ENCODE measurements around the gene LSP1. TPM values are rescaled to one million over a fixed set of nuclear protein-coding genes. Genes with fewer than 3 reads are reported as not detected.

The LSP1 gene
- polyA plus RNA-seq, 4 donors = 4.5 to 45.1 (median 22.3) TPM

DNA sequence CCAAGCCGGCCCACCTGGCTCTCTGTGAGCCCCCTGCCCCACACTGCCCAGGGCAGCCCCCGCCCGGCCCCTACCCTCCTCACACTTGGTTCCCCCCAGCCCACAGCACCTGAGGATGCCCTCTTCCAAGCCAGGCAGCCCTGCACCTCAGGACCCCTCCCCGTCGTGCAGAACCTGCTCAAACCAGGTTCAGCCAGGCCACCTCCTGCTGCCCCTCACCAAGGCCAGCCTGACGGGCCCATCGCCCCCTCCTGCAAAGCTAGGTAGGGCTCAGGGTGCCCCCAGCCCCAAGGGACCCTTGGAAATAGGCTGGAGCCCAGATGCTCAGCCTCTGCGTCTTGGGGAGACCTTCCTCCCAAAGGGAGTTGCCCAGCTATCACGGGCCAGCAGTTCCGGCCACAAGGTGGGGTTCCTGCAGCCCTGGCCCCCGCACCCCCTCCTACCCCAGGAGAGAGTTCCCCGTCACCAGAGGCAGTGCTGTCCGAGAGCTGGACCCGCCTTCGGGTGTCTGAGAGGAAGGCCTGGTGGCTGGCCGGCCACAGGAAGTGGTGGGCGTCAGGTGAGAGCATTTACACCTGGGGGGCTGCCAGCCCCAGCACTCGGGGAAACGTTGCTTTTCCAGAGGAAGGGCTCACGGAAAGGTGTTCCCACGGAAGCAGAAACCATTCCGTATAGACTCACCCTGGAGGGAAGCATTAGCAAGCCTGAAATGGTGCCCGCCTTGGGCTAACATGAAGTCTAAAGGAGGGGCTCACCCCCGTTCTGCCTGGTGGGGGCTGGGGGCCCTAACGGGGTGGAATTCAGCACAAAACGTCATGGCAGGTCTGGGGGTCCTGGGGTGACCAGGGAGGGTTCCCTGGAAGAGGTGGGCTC lies 21.3 kb upstream of the LSP1 start:
- FAIRE-seq (no peak), DNase-seq (no peak)
- WGBS, 3 donors = 39 to 68% (median 51%) methylated on average over 24 to 26 of the region's 26 CpGs
- Histone ChIP-seq H3K36me3 (ENCODE audit: control insufficient read depth in 3 of 3, insufficient read depth in 2 of 3, low read depth in 1 of 3, low read length in 3 of 3) (no peaks in the 10 kb centered on the region), H3K27ac (ENCODE audit: low read depth in 1 of 3, low read length in 2 of 3) (peak overlapping the region in 1 of 3 donors; percentile 40), H3K4me3 (ENCODE audit: low read depth in 1 of 3, low read length in 3 of 3) (no peak overlapping the region), H3K27me3 (ENCODE audit: control insufficient read depth in 3 of 3, insufficient read depth in 3 of 3, low read length in 3 of 3) (peaks cover 0 to 2% (median 0%) of the 10 kb centered on the region in 3 donors), H3K4me1 (ENCODE audit: control insufficient read depth in 3 of 3, insufficient read depth in 2 of 3, low read depth in 1 of 3, low read length in 2 of 3) (peaks cover 3 to 71% (median 19%) of the 10 kb centered on the region in 3 donors), H3K9me3 (ENCODE audit: control insufficient read depth in 2 of 2, insufficient read depth in 1 of 2, low read depth in 1 of 2, low read length in 1 of 2) (no peaks in the 10 kb centered on the region)

DNA sequence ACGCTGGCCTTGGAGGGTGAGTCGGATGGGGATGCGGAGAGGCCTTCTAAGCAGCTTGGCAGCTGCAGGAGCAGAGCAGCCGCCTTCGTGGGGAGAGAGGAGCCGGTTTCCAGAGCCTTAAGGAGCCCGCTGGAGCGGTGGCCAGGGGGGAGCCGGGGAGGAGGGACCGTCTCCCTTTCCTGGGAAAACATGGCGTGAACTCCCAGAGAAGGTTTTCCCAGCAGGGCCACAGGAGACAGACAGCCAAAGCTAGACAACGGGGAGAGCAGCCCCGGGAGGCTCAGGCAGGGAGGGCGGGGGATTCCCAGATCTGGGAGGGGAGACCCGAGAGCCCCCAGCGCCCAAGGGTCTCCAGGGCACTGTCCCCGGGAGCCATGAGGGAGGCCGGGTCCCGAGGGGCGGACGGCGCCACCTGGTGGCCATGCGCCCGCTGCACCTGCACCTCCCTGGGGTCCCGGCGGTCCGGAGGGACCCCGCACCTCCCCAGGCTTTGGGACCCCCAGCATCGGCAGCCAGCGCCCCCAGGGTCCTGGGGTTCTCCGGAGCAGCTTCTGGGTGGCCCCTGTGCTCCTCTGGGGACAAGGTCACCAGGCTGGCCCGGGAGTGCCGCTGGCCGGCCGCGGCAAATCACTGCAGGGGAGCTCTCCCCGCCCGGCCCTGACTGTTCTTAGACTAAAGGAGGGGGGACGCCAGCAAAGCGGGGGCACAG lies 20.5 kb upstream of the LSP1 start:
- WGBS, 3 donors = 12 to 23% (median 14%) methylated on average over 22 to 40 of the region's 40 CpGs
- no peak for FAIRE-seq

DNA sequence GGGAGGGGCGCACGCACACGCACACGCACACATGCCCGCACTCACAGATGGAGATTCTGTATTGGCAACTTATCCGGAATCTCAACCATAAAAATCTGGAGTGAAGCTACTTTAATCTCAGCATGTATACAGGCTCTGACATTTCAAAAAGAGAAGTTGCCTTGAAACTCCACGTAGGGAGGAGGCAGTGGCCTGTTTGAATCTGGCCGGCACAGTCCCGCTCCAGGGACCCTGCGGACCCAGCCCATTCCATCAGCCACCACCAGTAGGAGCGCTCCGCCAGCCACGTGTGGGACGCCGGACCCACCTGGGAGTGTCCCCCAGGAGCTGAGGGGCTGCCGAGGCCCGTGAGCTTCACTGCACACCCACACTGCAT lies 20.0 kb upstream of the LSP1 start:
- FAIRE-seq = no peak
- peaks cover 3 to 66% (median 19%) of the 10 kb centered on the region in 3 donors for H3K4me1 ChIP-seq (ENCODE audit: control insufficient read depth in 3 of 3, insufficient read depth in 2 of 3, low read depth in 1 of 3, low read length in 2 of 3)
- no peak overlapping the region for H3K4me3 ChIP-seq (ENCODE audit: low read depth in 1 of 3, low read length in 3 of 3)
- H3K9me3 ChIP-seq (ENCODE audit: control insufficient read depth in 2 of 2, insufficient read depth in 1 of 2, low read depth in 1 of 2, low read length in 1 of 2) = no peaks in the 10 kb centered on the region
- 49 to 60% (median 59%) methylated on average over 17 of the region's 17 CpGs for WGBS, 3 donors
- DNase-seq = no peak
- H3K27me3 ChIP-seq (ENCODE audit: control insufficient read depth in 3 of 3, insufficient read depth in 3 of 3, low read length in 3 of 3) = peaks cover 0 to 2% (median 0%) of the 10 kb centered on the region in 3 donors
- peak overlapping the region in 1 of 3 donors; percentile 100 for H3K27ac ChIP-seq (ENCODE audit: low read depth in 1 of 3, low read length in 2 of 3)
- H3K36me3 ChIP-seq (ENCODE audit: control insufficient read depth in 3 of 3, insufficient read depth in 2 of 3, low read depth in 1 of 3, low read length in 3 of 3) = no peaks in the 10 kb centered on the region

More for the DNA sequence above, 20.5 kb upstream of the LSP1 start:
- Histone ChIP-seq H3K27me3 (ENCODE audit: control insufficient read depth in 3 of 3, insufficient read depth in 3 of 3, low read length in 3 of 3) (peaks cover 0 to 2% (median 0%) of the 10 kb centered on the region in 3 donors), H3K4me3 (ENCODE audit: low read depth in 1 of 3, low read length in 3 of 3) (no peak overlapping the region), H3K4me1 (ENCODE audit: control insufficient read depth in 3 of 3, insufficient read depth in 2 of 3, low read depth in 1 of 3, low read length in 2 of 3) (peaks cover 3 to 63% (median 19%) of the 10 kb centered on the region in 3 donors), H3K27ac (ENCODE audit: low read depth in 1 of 3, low read length in 2 of 3) (no peak overlapping the region), H3K9me3 (ENCODE audit: control insufficient read depth in 2 of 2, insufficient read depth in 1 of 2, low read depth in 1 of 2, low read length in 1 of 2) (no peaks in the 10 kb centered on the region), H3K36me3 (ENCODE audit: control insufficient read depth in 3 of 3, insufficient read depth in 2 of 3, low read depth in 1 of 3, low read length in 3 of 3) (no peaks in the 10 kb centered on the region)
- DNase-seq = peak; percentile 54 to 77

DNA sequence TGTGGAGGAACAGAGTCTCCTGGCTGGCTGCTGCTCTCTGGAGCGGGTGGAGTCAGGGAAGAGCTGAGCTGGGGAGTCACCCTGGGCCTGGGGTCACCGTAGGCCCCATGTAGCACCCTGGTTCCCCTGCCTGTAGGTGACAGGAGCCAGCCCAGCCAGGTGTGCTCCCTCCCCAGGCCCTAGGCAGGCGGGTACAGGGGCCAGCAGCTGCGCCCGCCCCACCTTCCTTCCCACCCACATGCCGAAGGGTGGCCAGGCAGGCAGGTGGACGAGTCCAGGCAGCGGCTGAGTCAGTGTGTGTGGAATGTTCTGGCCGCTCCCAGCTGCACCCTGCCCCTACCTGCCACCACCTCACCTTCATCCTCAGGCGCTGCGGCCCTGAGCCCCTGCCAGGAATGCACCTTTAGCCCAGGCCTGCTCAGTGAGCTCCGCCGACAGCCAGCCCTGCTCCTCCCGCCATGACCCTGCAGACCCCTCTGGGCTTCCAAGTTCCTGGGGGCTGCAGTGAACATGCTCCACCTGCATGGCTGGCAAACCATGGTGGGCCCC lies 18.7 kb upstream of the LSP1 start:
- Histone ChIP-seq H3K4me3 (ENCODE audit: low read depth in 1 of 3, low read length in 3 of 3) (no peak overlapping the region), H3K9me3 (ENCODE audit: control insufficient read depth in 2 of 2, insufficient read depth in 1 of 2, low read depth in 1 of 2, low read length in 1 of 2) (no peaks in the 10 kb centered on the region), H3K27ac (ENCODE audit: low read depth in 1 of 3, low read length in 2 of 3) (peak overlapping the region; percentile 83 to 100 (median 90)), H3K36me3 (ENCODE audit: control insufficient read depth in 3 of 3, insufficient read depth in 2 of 3, low read depth in 1 of 3, low read length in 3 of 3) (no peaks in the 10 kb centered on the region), H3K4me1 (ENCODE audit: control insufficient read depth in 3 of 3, insufficient read depth in 2 of 3, low read depth in 1 of 3, low read length in 2 of 3) (peaks cover 3 to 67% (median 19%) of the 10 kb centered on the region in 3 donors), H3K27me3 (ENCODE audit: control insufficient read depth in 3 of 3, insufficient read depth in 3 of 3, low read length in 3 of 3) (no peaks in the 10 kb centered on the region)
- WGBS, 3 donors = 14 to 62% (median 29%) methylated on average over 12 to 14 of the region's 14 CpGs
- FAIRE-seq (no peak), DNase-seq (peak; percentile 96 to 98)

DNA sequence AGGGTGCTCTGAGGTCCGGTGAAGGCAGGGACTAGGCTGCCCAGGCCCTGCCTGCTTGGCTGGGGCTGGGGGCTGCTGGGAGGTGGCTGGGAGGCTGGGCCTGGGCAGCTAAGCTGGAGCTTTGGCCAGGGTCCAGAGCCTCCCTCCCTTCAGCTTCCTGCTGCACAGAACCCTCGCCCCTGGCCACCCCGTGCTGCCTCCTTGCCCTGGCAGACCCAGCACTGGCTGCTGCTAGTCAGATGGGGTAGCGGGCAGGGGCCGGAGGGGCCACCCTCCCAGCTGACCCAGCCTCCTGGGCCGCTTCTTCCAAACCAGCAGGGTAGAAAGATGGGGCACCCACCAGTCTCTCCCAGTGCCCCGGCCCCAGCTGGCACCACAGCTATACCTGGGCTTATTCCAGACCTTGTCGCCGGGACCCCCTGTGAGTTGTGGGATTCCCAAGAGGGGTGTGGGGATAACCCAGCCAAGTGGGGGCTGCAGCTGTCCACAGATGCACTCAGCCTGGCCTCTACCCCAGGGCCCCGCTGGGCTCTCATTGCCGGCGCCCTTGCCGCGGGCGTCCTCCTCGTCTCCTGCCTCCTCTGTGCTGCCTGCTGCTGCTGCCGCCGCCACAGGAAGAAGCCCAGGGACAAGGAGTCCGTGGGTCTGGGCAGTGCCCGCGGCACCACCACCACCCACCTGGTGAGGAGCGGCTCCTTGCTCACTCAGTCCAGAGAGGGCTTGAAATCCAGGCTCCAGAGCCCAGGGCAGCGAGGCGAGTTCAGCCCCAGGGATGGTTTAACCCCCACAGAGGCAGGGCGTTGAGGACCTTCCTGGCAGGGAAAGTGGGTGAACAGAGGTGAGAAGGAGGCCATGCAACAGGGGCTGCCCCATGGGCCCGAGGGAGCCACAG lies 17.9 kb upstream of the LSP1 start, which contains the start of gene SYT8:
Gene SYT8, plus strand, starts transcription at position 212 of the 892 bp plus-strand sequence. Its CDS starts 116 bp downstream, at position 328.
- H3K27ac ChIP-seq (ENCODE audit: low read depth in 1 of 3, low read length in 2 of 3) = peak within 1 kb of the TSS; percentile 83 to 100 (median 90)
- no peak within 1 kb of the TSS for H3K4me3 ChIP-seq (ENCODE audit: low read depth in 1 of 3, low read length in 3 of 3)
- no peaks in the 10 kb centered on the region for H3K27me3 ChIP-seq (ENCODE audit: control insufficient read depth in 3 of 3, insufficient read depth in 3 of 3, low read length in 3 of 3)
- H3K9me3 ChIP-seq (ENCODE audit: control insufficient read depth in 2 of 2, insufficient read depth in 1 of 2, low read depth in 1 of 2, low read length in 1 of 2) = no peaks in the 10 kb centered on the region
- peak; percentile 40 to 42 for DNase-seq
- H3K4me1 ChIP-seq (ENCODE audit: control insufficient read depth in 3 of 3, insufficient read depth in 2 of 3, low read depth in 1 of 3, low read length in 2 of 3) = peaks cover 3 to 58% (median 19%) of the 10 kb centered on the region in 3 donors
- 72 to 80% (median 73%) methylated on average over 25 to 26 of the region's 26 CpGs for WGBS, 3 donors
- FAIRE-seq = no peak
- no peaks in the 10 kb centered on the region for H3K36me3 ChIP-seq (ENCODE audit: control insufficient read depth in 3 of 3, insufficient read depth in 2 of 3, low read depth in 1 of 3, low read length in 3 of 3)

DNA sequence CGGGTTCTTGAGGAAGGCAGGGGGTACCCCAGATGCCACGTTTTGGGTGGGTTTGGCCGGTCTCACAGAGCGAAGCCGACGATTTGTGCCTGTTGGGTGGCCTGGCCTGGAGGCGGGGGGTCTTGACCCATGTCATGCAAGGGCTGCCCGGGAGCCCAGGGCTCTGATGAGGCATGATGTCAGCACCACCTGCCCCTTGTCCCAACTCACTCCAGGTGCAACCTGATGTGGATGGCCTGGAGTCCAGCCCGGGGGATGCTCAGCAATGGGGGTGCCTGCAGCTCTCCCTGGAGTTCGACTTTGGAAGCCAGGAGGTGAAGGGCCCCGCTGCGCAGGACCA lies 17.2 kb upstream of the LSP1 start:
- H3K27ac ChIP-seq (ENCODE audit: low read depth in 1 of 3, low read length in 2 of 3) = no peak overlapping the region
- H3K4me1 ChIP-seq (ENCODE audit: control insufficient read depth in 3 of 3, insufficient read depth in 2 of 3, low read depth in 1 of 3, low read length in 2 of 3) = peaks cover 0 to 52% (median 14%) of the 10 kb centered on the region in 3 donors
- H3K4me3 ChIP-seq (ENCODE audit: low read depth in 1 of 3, low read length in 3 of 3) = no peak overlapping the region

DNA sequence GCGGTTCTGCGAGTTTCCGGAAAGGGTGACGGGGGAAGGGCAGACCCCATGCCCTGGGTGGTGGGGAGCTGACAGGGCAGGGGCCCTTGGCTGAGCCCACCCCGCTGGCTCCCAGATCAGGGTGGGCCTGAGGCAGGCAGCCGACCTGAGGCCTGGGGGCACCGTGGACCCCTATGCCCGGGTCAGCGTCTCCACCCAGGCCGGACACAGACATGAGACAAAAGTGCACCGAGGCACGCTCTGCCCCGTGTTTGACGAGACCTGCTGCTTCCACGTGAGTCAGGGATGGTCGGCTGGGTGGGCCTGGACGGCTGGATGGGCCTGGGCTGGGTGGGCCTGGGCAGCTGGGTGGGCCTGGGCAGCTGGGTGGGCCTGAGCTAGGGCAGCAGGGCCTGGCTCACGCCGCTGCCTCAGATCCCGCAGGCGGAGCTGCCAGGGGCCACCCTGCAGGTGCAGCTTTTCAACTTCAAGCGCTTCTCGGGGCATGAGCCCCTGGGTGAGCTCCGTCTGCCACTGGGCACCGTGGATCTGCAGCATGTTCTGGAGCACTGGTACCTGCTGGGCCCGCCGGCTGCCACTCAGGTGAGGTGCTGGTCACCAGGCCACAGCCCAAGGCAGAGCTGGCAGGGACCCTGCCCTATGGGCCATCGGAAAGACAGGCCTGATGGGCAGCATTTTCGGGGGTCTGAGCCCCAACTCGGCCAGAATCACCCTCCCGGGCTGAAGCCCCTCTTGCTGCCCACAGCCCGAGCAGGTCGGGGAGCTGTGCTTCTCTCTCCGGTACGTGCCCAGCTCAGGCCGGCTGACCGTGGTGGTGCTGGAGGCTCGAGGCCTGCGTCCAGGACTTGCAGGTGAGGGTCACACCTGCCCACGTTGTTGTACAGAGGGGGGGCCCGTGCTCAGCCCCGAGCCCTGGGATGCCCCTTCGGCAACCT lies 16.6 kb upstream of the LSP1 start:
- no peak overlapping the region for H3K27ac ChIP-seq (ENCODE audit: low read depth in 1 of 3, low read length in 2 of 3)
- peaks cover 0 to 46% (median 12%) of the 10 kb centered on the region in 3 donors for H3K4me1 ChIP-seq (ENCODE audit: control insufficient read depth in 3 of 3, insufficient read depth in 2 of 3, low read depth in 1 of 3, low read length in 2 of 3)
- no peak for FAIRE-seq
- no peak for DNase-seq
- WGBS, 3 donors = 85 to 91% (median 91%) methylated on average over 39 to 43 of the region's 43 CpGs
- H3K27me3 ChIP-seq (ENCODE audit: control insufficient read depth in 3 of 3, insufficient read depth in 3 of 3, low read length in 3 of 3) = no peaks in the 10 kb centered on the region
- H3K9me3 ChIP-seq (ENCODE audit: control insufficient read depth in 2 of 2, insufficient read depth in 1 of 2, low read depth in 1 of 2, low read length in 1 of 2) = no peaks in the 10 kb centered on the region
- H3K4me3 ChIP-seq (ENCODE audit: low read depth in 1 of 3, low read length in 3 of 3) = no peak overlapping the region
- H3K36me3 ChIP-seq (ENCODE audit: control insufficient read depth in 3 of 3, insufficient read depth in 2 of 3, low read depth in 1 of 3, low read length in 3 of 3) = no peaks in the 10 kb centered on the region

More for the DNA sequence above, 17.2 kb upstream of the LSP1 start:
- no peak for FAIRE-seq
- no peaks in the 10 kb centered on the region for H3K36me3 ChIP-seq (ENCODE audit: control insufficient read depth in 3 of 3, insufficient read depth in 2 of 3, low read depth in 1 of 3, low read length in 3 of 3)
- no peak for DNase-seq
- no peaks in the 10 kb centered on the region for H3K27me3 ChIP-seq (ENCODE audit: control insufficient read depth in 3 of 3, insufficient read depth in 3 of 3, low read length in 3 of 3)
- 79 to 86% (median 83%) methylated on average over 7 to 12 of the region's 12 CpGs for WGBS, 3 donors
- no peaks in the 10 kb centered on the region for H3K9me3 ChIP-seq (ENCODE audit: control insufficient read depth in 2 of 2, insufficient read depth in 1 of 2, low read depth in 1 of 2, low read length in 1 of 2)

Data from small intestine (tissue), 7 donors.